WTC11 (cell line): ENCODE data around the gene MEGF8. TPM values are rescaled to one million over a fixed set of nuclear protein-coding genes. Genes with fewer than 3 reads are reported as not detected.

ENCODE experiments used
- ATAC-seq: fragments of 200-7000 bp; cut with Tn5 transposase; 2 replicates; pipeline ENCODE4 v1.10.0; 2021; ENCODE audit warnings: mild to moderate bottlenecking, moderate library complexity
- CTCF ChIA-PET: fragments of 300-600 bp; sonication (Branson Sonifier 250); formaldehyde crosslinking; loops from one replicate; lab custom pipeline; 2021; ENCODE audit warnings: antibody characterized with exemption; lab: Charles Lee
- POLR2A ChIA-PET: fragments of 350-600 bp; sonication (Branson Sonifier 250); formaldehyde crosslinking; loops from one replicate; lab custom pipeline; 2021; ENCODE audit warnings: antibody characterized with exemption; lab: Charles Lee
- DNase-seq: peaks from one replicate; pipeline ENCODE4 v3.0.0; 2021; ENCODE audit warnings: low spot score
- H3K27ac Mint-ChIP-seq: 2 replicates; pipeline ENCODE4 v1.8.0; 2021; ENCODE audit warnings: mixed read lengths
- H3K27me3 Mint-ChIP-seq: 2 replicates; pipeline ENCODE4 v1.8.0; 2021; ENCODE audit warnings: low read depth, mild to moderate bottlenecking, moderate library complexity, mixed read lengths
- H3K36me3 Mint-ChIP-seq: 2 replicates; pipeline ENCODE4 v1.8.0; 2021; ENCODE audit warnings: mixed read lengths
- H3K4me1 Mint-ChIP-seq: 2 replicates; pipeline ENCODE4 v1.8.0; 2022; ENCODE audit warnings: mixed read lengths
- H3K4me3 Mint-ChIP-seq: 2 replicates; pipeline ENCODE4 v1.8.0; 2021; ENCODE audit warnings: mild to moderate bottlenecking, moderate library complexity, mixed read lengths
- H3K9me3 Mint-ChIP-seq: 2 replicates; pipeline ENCODE4 v1.8.0; 2021; ENCODE audit warnings: mixed read lengths
- CBFB ChIP-seq: sonication (generic); formaldehyde crosslinking; IDR thresholded peaks from 2 replicates; pipeline ENCODE4 v1.8.1; 2022; ENCODE audit warnings: mild to moderate bottlenecking, low read depth, missing genetic modification reagents
- CREM ChIP-seq: sonication (generic); formaldehyde crosslinking; IDR thresholded peaks from 2 replicates; pipeline ENCODE4 v1.8.1; 2022; ENCODE audit warnings: mild to moderate bottlenecking, missing genetic modification reagents, moderate library complexity
- ELF4 ChIP-seq: sonication (generic); formaldehyde crosslinking; IDR thresholded peaks from 2 replicates; pipeline ENCODE4 v1.8.1; 2022; ENCODE audit warnings: low read depth, mild to moderate bottlenecking, moderate library complexity, missing genetic modification reagents
- EMX1 ChIP-seq: fragments of 250-450 bp; sonication (Bioruptor Pico); IDR thresholded peaks from 2 replicates; pipeline ENCODE4 v1.8.0; 2021; ENCODE audit warnings: mild to moderate bottlenecking
- GTF2I ChIP-seq: fragments of 250-450 bp; sonication (Bioruptor Pico); conservative IDR thresholded peaks from 2 replicates; pipeline ENCODE4 v1.4.0; 2021; ENCODE audit warnings: mild to moderate bottlenecking
- NFYB ChIP-seq: sonication (generic); formaldehyde crosslinking; conservative IDR thresholded peaks from 2 replicates; pipeline ENCODE4 v1.8.0; 2022; ENCODE audit warnings: low read depth, missing genetic modification reagents
- NR1H2 ChIP-seq: sonication (generic); formaldehyde crosslinking; IDR thresholded peaks from 2 replicates; pipeline ENCODE4 v1.9.0; 2021; ENCODE audit warnings: mild to moderate bottlenecking, moderate library complexity, missing genetic modification reagents
- NR3C1 ChIP-seq: sonication (generic); formaldehyde crosslinking; conservative IDR thresholded peaks from 2 replicates; pipeline ENCODE4 v1.8.1; 2023; ENCODE audit warnings: low read depth, mild to moderate bottlenecking, missing genetic modification reagents
- RORB ChIP-seq: fragments of 250-450 bp; sonication (Bioruptor Pico); IDR thresholded peaks from 2 replicates; pipeline ENCODE4 v1.9.0; 2021; ENCODE audit warnings: mild to moderate bottlenecking
- SMAD4 ChIP-seq: sonication (generic); formaldehyde crosslinking; IDR thresholded peaks from 2 replicates; pipeline ENCODE4 v1.8.0; 2022; ENCODE audit warnings: mild to moderate bottlenecking, missing genetic modification reagents
- TP53 ChIP-seq: sonication (generic); formaldehyde crosslinking; IDR thresholded peaks from 2 replicates; pipeline ENCODE4 v1.8.1; 2023; ENCODE audit warnings: mild to moderate bottlenecking, missing genetic modification reagents
- ZNF121 ChIP-seq: sonication (generic); formaldehyde crosslinking; IDR thresholded peaks from 2 replicates; pipeline ENCODE4 v1.8.0; 2023; ENCODE audit warnings: missing genetic modification reagents
- ZNF219 ChIP-seq: sonication (generic); formaldehyde crosslinking; IDR thresholded peaks from 2 replicates; pipeline ENCODE4 v1.8.0; 2023; ENCODE audit warnings: missing genetic modification reagents, mild to moderate bottlenecking, borderline replicate concordance
- ZNF263 ChIP-seq: sonication (generic); formaldehyde crosslinking; IDR thresholded peaks from 2 replicates; pipeline ENCODE4 v1.8.1; 2022; ENCODE audit warnings: low read depth, mild to moderate bottlenecking, moderate library complexity, missing genetic modification reagents
- ZNF317 ChIP-seq: sonication (generic); formaldehyde crosslinking; IDR thresholded peaks from 2 replicates; pipeline ENCODE4 v1.8.1; 2023; ENCODE audit warnings: low read depth, mild to moderate bottlenecking, moderate library complexity, missing genetic modification reagents, borderline replicate concordance
- ZNF396 ChIP-seq: fragments of 250-450 bp; sonication (Bioruptor Pico); IDR thresholded peaks from 2 replicates; pipeline ENCODE4 v1.8.0; 2021; ENCODE audit warnings: mild to moderate bottlenecking, moderate library complexity, borderline replicate concordance
- total RNA-seq: library from RNA; stranded (reverse); gene quantifications from 3 replicates; pipeline ENCODE4 v1.2.3, GENCODE V29; 2021
- TF ChIP-seq, protein P1 (sequence below): sonication (generic); formaldehyde crosslinking; IDR thresholded peaks from 2 replicates; pipeline ENCODE4 v1.8.1; 2022; ENCODE audit warnings: low read depth, mild to moderate bottlenecking, moderate library complexity, missing genetic modification reagents, borderline replicate concordance
- TF ChIP-seq, protein P2 (sequence below): sonication (generic); formaldehyde crosslinking; IDR thresholded peaks from 2 replicates; pipeline ENCODE4 v1.8.1; 2023; ENCODE audit warnings: mild to moderate bottlenecking, missing genetic modification reagents, moderate library complexity
- TF ChIP-seq, protein P3 (sequence below): sonication (generic); formaldehyde crosslinking; IDR thresholded peaks from 2 replicates; pipeline ENCODE4 v1.8.1; 2023; ENCODE audit warnings: mild to moderate bottlenecking, moderate library complexity, missing genetic modification reagents
- TF ChIP-seq, protein P4 (sequence below): fragments of 250-450 bp; sonication (Bioruptor Pico); IDR thresholded peaks from 2 replicates; pipeline ENCODE4 v2.1.2; 2022; ENCODE audit warnings: mild to moderate bottlenecking, moderate library complexity

The MEGF8 gene
- total RNA-seq, 1 experiment from 2014 or later: 42.1 TPM

DNA sequence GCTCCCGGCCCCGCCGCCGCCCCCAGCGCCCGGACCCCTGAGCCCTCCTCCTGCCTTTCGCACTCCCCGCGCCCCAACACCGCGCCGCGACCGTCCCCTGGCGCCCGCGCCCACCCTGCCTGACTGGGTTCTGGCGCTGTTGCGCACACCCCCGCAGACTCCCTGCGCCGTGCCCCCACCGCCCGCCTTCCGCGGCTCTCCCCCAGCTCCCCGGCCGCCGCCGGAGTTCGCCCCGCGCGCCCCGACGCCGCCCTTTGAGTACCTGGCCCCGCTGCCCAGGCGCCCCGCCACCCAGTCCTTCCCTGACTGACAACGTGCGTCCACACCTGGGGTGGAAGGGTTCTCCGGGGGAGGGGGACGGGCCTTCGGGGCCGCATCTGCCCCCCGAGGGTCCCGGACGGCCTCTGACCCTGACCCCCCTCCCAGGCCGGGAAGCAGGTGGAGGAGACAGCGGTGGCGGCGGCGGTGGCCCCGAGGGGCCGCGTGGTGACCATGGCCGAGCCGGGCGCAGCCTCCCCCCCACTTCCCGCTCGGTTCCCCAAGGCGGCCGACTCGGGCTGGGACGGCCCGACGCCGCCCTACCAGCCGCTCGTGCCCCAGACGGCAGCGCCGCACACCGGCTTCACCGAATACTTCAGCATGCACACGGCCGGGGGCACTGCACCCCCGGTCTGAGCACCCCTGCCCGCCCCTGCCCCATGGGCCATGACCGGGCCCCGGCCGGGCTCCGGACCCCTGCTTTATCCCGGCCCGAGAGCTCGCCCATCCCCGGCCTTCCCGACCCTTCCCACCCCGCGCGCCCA, 1.4 kb upstream of the MEGF8 start:
- TF ChIP-seq, protein P1, sequence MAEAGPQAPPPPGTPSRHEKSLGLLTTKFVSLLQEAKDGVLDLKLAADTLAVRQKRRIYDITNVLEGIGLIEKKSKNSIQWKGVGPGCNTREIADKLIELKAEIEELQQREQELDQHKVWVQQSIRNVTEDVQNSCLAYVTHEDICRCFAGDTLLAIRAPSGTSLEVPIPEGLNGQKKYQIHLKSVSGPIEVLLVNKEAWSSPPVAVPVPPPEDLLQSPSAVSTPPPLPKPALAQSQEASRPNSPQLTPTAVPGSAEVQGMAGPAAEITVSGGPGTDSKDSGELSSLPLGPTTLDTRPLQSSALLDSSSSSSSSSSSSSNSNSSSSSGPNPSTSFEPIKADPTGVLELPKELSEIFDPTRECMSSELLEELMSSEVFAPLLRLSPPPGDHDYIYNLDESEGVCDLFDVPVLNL (CRISPR knock-in tag): no peak
- TF ChIP-seq, protein P2, sequence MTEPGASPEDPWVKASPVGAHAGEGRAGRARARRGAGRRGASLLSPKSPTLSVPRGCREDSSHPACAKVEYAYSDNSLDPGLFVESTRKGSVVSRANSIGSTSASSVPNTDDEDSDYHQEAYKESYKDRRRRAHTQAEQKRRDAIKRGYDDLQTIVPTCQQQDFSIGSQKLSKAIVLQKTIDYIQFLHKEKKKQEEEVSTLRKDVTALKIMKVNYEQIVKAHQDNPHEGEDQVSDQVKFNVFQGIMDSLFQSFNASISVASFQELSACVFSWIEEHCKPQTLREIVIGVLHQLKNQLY (CRISPR knock-in tag): no peak
- TF ChIP-seq, protein P3, sequence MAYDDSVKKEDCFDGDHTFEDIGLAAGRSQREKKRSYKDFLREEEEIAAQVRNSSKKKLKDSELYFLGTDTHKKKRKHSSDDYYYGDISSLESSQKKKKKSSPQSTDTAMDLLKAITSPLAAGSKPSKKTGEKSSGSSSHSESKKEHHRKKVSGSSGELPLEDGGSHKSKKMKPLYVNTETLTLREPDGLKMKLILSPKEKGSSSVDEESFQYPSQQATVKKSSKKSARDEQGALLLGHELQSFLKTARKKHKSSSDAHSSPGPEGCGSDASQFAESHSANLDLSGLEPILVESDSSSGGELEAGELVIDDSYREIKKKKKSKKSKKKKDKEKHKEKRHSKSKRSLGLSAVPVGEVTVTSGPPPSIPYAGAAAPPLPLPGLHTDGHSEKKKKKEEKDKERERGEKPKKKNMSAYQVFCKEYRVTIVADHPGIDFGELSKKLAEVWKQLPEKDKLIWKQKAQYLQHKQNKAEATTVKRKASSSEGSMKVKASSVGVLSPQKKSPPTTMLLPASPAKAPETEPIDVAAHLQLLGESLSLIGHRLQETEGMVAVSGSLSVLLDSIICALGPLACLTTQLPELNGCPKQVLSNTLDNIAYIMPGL: peak; percentile 49; the same call in 1 of the 2 replicates
- TF ChIP-seq ZNF396 (no peak), NR3C1 (CRISPR knock-in tag) (no peak)
- ChIA-PET POLR2A (no interaction called here), CTCF (interaction anchor here (0.6 to 2.6 kb wide), 12 partner anchors 10 to 393 kb away, joined by 3 to 13 read pairs (median 4); partner anchors contain the start of genes GSK3A and TMEM145)
- no peak for ATAC-seq
- no peaks in the 10 kb centered on the region for H3K36me3 Mint-ChIP-seq
- peak; percentile 55 for DNase-seq
- no peak overlapping the region for H3K27ac Mint-ChIP-seq
- peaks cover 44% of the 10 kb centered on the region for H3K27me3 Mint-ChIP-seq
- H3K9me3 Mint-ChIP-seq: no peaks in the 10 kb centered on the region
- H3K4me3 Mint-ChIP-seq: peak overlapping the region; percentile 95
- H3K4me1 Mint-ChIP-seq: peaks cover 14% of the 10 kb centered on the region

DNA sequence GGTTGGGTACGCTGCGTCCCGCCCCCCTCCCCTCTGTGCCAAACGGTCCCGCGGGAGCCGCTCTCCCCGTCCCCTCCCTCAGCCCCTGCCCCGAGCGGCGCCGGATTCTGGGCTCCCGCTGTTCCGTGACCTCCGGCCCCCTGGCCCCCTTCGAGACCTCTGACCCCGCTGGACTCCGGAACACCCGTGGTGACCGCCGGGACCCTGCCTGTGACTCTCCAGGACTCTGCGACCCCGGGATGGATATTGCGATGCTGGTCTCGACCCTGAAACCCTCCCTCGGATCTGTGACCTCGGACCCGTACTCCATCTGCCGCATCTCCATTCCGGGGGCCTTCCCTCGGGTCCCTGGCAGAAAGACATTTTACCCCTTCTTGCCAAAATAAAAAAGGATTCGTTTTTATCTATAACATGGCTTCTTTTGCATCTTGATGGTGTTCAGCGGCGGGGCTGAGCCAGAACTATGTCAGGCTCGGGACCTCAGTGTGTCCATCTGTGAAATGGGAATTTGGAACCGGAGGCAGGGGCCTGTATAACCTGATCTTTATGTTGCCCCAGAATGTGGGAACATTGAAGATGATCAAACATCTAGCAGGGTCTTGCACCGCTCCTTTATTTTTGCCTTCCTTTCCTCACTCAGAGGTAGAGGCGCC, 654 bp upstream of the MEGF8 start:
- DNase-seq (peak; percentile 36), ATAC-seq (no peak)
- peaks cover 44% of the 10 kb centered on the region for H3K27me3 Mint-ChIP-seq
- H3K27ac Mint-ChIP-seq: peak overlapping the region; percentile 95
- TF ChIP-seq ZNF263 (CRISPR knock-in tag) (no peak), TP53 (CRISPR knock-in tag) (no peak), RORB (CRISPR knock-in tag) (no peak), NR1H2 (CRISPR knock-in tag) (no peak), NFYB (CRISPR knock-in tag) (no peak), CBFB (no peak), ZNF219 (CRISPR knock-in tag) (no peak), GTF2I (CRISPR knock-in tag) (peak; percentile 90), EMX1 (CRISPR knock-in tag) (no peak), CREM (CRISPR knock-in tag) (no peak), ZNF317 (CRISPR knock-in tag) (no peak), SMAD4 (no peak), ZNF121 (CRISPR knock-in tag) (0 out of 2 replicates have a peak, but pooled peaks have one; percentile 16), ZNF396 (no peak), ELF4 (CRISPR knock-in tag) (no peak)
- TF ChIP-seq, protein P4, sequence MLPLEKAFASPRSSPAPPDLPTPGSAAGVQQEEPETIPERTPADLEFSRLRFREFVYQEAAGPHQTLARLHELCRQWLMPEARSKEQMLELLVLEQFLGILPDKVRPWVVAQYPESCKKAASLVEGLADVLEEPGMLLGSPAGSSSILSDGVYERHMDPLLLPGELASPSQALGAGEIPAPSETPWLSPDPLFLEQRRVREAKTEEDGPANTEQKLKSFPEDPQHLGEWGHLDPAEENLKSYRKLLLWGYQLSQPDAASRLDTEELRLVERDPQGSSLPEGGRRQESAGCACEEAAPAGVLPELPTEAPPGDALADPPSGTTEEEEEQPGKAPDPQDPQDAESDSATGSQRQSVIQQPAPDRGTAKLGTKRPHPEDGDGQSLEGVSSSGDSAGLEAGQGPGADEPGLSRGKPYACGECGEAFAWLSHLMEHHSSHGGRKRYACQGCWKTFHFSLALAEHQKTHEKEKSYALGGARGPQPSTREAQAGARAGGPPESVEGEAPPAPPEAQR (CRISPR knock-in tag): no peak
- TF ChIP-seq, all 79 proteins: peak for 2
- CTCF ChIA-PET: interaction anchor here (1.3 to 2.6 kb wide), 4 partner anchors 11 to 46 kb away, joined by 3 to 13 read pairs (median 8); partner anchors contain the start of gene TMEM145
- Mint-ChIP-seq H3K4me1 (peaks cover 19% of the 10 kb centered on the region), H3K36me3 (no peaks in the 10 kb centered on the region), H3K9me3 (no peaks in the 10 kb centered on the region), H3K4me3 (peak overlapping the region; percentile 95)
- POLR2A ChIA-PET: no interaction called here
